Spinal cord (tissue), 10 donors: Measurements from ENCODE around the gene GHITM. TPM values are rescaled to one million over a fixed set of nuclear protein-coding genes. Genes with fewer than 3 reads are reported as not detected.
A peak's percentile ranks its signal among the peaks of the same experiment; 100 is the strongest.
"Not testable (repeated sequence)": the region's sequence is repeated elsewhere in the genome, so short reads cannot be mapped to it uniquely, and the experiment has no call there.

Experiments
- DNase-seq, 6 donors: peaks; one replicate each; pipeline versions ENCODE4 v3.0.0 to v3.0.0-alpha.2; 2013 to 2015; ENCODE audit warnings: low spot score in 6 of 6, low read depth in 4 of 6
- H3K27ac ChIP-seq: one replicate; pipeline ENCODE4 v1.5.1; 2013; ENCODE audit warnings: low read depth, low read length, control low read depth
- H3K27me3 ChIP-seq: one replicate; pipeline ENCODE4 v1.6.1; 2013; ENCODE audit warnings: low read length; ENCODE audit not compliant: control insufficient read depth, insufficient read depth
- H3K36me3 ChIP-seq: one replicate; pipeline ENCODE4 v1.6.1; 2013; ENCODE audit warnings: low read length; ENCODE audit not compliant: control insufficient read depth, insufficient read depth
- H3K4me1 ChIP-seq: one replicate; pipeline ENCODE4 v1.6.1; 2013; ENCODE audit warnings: low read length; ENCODE audit not compliant: control insufficient read depth, insufficient read depth
- H3K4me3 ChIP-seq: one replicate; pipeline ENCODE4 v1.5.1; 2013; ENCODE audit warnings: low read depth, low read length, control low read depth
- H3K9me3 ChIP-seq: one replicate; pipeline ENCODE4 v1.6.1; 2013; ENCODE audit warnings: low read length; ENCODE audit not compliant: control insufficient read depth, insufficient read depth
- WGBS: methylation state at CpG from one replicate; pipeline ENCODE4 v1.1.5; 2013; ENCODE audit warnings: missing lambda C conversion rate; ENCODE audit not compliant: insufficient coverage; 5-methylcytosine and 5-hydroxymethylcytosine counted together
- polyA plus RNA-seq, 2 donors: library from polyadenylated mRNA; unstranded; fragments of 120-200 nt; gene quantifications; one replicate each; pipeline ENCODE4 v1.2.1, GENCODE V29; 2013; ENCODE audit not compliant: insufficient read length in 2 of 2
- total RNA-seq, 2 donors: library from RNA; depleted of rRNA in 1 of 2; stranded (reverse); fragments of 120-200 nt in 1 of 2; fragments of >200 nt in 1 of 2; gene quantifications; one replicate each; pipeline versions ENCODE4 v1.2.3 to v1.2.4, GENCODE V29; 2013 to 2014
- donor health status: healthy.

The GHITM gene
- total and polyA plus RNA-seq, 4 donors, result 144 to 204 (median 175) TPM

DNA sequence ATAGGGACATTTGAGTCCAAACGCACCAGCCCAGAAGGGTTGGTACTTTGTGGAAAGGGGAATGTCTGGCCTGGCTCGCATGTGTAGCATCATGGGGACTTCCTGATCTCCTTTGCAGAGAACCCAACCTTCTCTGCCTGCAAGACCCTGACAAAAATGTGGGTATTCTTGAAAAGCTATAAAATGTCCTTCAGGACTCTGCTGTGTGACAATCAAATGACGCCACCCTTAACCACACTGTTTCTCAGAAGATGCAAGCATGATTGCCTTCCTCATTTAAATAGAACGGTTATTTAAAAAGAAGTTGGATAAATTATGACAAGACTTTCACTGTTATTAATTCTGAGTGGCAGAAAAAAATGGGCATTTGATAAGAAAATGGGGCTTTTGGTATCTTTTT lies 19.2 kb downstream of the GHITM start:
- no peak overlapping the region for H3K27ac ChIP-seq
- WGBS, result 60% methylated on average over 1 of the region's 4 CpGs
- no peaks in the 10 kb centered on the region for H3K27me3 ChIP-seq
- no peak overlapping the region for H3K4me3 ChIP-seq
- H3K9me3 ChIP-seq, result no peaks in the 10 kb centered on the region
- no peaks in the 10 kb centered on the region for H3K4me1 ChIP-seq
- no peak for DNase-seq
- H3K36me3 ChIP-seq, result peaks cover 6% of the 10 kb centered on the region

DNA sequence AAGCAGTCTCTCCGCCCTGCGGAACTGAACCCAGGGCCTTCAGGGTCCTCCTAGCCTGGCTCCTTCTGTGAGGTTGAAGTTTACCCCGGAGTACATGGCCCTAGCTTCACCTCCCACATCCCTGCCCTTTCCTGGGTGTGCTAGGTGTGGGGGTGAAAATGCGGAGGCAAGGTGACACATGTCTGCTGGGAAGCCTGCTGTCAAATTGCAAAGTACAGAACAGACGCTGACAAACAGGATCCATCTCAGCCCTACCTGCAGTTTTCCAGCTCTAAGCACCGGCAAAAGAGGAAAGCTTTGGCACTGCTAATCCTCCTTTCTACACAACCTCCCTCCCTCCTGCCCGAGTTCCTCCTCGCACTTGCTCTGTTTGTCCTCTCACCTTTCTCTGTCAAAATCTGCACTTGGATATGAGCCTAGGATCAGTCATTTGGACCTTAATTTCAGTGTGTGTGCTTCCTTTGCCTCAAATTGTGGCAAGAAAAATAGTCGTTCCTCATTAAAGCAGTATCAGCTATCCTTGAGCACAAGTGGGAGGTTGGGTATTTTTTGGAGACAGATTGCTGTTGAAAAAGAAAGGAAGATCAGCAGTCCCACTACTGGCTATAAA lies 19.9 kb downstream of the GHITM start:
- no peaks in the 10 kb centered on the region for H3K4me1 ChIP-seq
- no peaks in the 10 kb centered on the region for H3K27me3 ChIP-seq
- H3K27ac ChIP-seq, result no peak overlapping the region
- WGBS, result 36% methylated on average over 5 of the region's 9 CpGs
- H3K4me3 ChIP-seq, result no peak overlapping the region
- peak in 1 of 6 donors; percentile 81 for DNase-seq
- peaks cover 4% of the 10 kb centered on the region for H3K36me3 ChIP-seq
- H3K9me3 ChIP-seq, result no peaks in the 10 kb centered on the region

DNA sequence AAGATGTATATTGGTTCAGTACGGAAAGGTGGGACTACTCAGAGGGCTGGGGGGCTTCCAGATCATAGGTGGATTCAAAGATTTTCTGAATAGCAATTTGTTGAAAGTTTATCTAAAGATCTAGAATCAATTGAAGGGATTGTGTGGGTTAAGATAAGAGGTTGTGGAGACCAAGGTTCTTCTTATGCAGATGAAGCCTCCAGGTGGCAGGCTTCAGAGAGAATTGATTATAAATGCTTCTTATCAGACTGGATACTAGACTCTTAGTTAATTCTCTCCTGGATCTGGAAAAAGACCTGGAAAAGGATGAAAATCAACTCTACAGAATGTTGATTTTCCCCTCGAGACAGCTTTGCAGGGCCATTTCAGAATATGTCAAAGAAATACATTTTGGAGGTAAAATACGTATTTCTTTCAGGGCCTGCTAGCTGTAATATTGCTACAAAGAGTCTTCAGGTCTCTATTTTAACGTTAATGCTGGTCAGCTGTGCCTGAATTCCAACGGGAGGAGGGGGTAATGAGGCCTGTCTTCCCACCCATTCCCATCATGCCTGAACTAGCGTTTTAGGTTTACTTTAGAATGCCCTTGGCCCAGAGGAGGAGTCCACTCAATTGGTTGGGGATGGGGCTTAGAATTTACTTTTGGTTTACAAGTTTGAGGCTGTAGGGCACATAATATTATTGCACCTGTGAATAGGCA lies 21.5 kb downstream of the GHITM start:
- no peak overlapping the region for H3K27ac ChIP-seq
- no peaks in the 10 kb centered on the region for H3K27me3 ChIP-seq
- DNase-seq, result no peak
- no peaks in the 10 kb centered on the region for H3K4me1 ChIP-seq
- no peaks in the 10 kb centered on the region for H3K36me3 ChIP-seq
- WGBS, result 76% methylated on average over 1 of the region's 6 CpGs
- no peak overlapping the region for H3K4me3 ChIP-seq
- H3K9me3 ChIP-seq, result no peaks in the 10 kb centered on the region

DNA sequence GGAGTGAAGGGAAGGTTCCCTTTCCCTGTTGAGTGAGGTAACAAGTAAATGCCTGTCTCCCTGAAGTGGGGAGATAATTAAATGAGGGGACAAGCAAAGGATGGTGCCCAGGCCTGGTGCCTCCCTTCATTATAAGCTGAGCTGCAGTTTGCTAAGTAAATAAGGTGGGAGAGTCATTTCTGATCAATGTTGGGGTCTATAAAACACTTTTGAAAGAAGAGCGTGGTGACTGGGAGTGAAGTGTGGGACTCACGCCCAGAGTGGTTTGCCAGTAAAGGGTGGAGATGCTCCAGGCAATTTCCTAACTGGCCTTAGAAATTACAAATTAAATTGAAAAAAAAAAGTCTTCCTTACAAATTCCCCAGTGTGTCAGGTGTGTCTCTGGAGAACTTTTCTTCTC lies 24.7 kb downstream of the GHITM start:
- WGBS, result no CpG with 5 or more reads among the region's 2 CpGs
- no peaks in the 10 kb centered on the region for H3K36me3 ChIP-seq
- H3K9me3 ChIP-seq, result no peaks in the 10 kb centered on the region
- DNase-seq, result no peak
- no peak overlapping the region for H3K27ac ChIP-seq
- no peaks in the 10 kb centered on the region for H3K27me3 ChIP-seq
- no peaks in the 10 kb centered on the region for H3K4me1 ChIP-seq
- no peak overlapping the region for H3K4me3 ChIP-seq

DNA sequence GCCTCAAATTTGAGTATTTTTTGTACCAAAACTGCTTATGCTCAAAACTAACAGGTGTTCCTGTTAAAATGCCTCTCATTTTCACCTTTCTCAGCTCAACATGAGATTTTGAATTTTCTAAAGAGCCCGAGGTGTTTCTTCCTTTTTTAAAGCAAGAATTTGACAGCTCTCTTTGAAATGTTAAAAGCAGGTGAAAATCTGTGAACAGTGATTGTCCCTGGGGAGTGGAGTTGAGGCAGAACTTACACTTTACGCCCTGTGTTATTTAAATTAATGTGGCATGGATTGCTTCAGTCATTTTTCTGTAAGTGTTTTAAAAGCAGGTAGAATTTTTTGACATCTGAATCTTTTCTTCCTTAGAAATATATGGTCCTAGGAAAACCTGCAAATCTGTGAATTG lies 25.1 kb downstream of the GHITM start:
- Histone ChIP-seq H3K27ac (no peak overlapping the region), H3K27me3 (no peaks in the 10 kb centered on the region), H3K36me3 (no peaks in the 10 kb centered on the region), H3K4me1 (no peaks in the 10 kb centered on the region), H3K9me3 (no peaks in the 10 kb centered on the region), H3K4me3 (no peak overlapping the region)
- WGBS, result 50% methylated on average over 2 of the region's 2 CpGs
- DNase-seq, result no peak

DNA sequence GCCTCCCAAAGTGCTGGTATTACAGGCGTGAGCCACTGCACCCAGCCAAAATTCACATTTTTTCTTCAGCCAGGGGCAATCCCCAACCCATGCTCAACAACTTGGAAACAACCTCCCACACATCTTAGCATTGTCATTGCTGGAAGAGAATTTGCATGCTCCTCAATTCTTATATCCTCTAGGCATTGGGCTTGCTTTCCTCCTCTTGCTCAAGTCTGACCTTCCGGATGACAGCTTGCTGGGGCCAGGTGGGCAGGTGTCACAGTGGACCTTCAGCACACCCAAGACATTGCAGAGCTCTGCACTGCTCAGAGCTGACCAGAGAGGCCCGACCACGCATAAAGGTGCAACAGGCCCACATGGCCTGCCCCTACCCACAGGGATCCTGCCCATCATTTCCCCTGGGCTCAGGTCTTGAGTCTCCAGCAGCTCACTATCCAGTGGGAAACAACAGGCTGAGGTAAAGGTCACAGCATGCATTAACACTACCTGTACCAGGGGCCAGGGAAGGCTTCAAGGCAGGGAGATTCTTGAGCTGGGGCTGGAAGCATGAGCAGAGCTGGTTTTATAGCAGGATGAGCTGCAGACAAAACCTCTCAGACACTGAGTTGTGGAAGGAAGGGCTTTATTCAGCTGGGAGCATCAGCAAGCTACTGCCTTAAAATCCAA lies 27.4 kb downstream of the GHITM start:
- H3K9me3 ChIP-seq, result no peaks in the 10 kb centered on the region
- 94% methylated on average over 4 of the region's 4 CpGs for WGBS
- no peaks in the 10 kb centered on the region for H3K27me3 ChIP-seq

DNA sequence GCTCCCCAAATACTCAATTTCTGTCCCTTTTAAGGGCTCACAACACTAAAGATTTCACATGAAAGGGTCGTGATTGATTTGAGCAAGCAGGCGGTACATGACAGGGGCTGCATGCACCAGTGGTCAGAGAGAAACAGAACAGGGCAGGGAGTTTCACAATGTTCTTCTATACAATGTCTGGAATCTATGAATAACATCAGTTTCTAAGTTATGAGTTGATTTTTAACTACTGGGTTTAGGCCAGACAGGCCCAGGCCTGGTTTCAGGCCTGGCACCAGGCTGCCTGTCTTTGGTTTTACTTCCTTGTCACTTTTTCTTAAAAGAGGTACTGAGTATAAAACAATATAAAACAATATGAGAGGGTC lies 28.0 kb downstream of the GHITM start:
- H3K36me3 ChIP-seq, H3K4me3 ChIP-seq, H3K4me1 ChIP-seq, H3K9me3 ChIP-seq, H3K27me3 ChIP-seq, DNase-seq, H3K27ac ChIP-seq: not testable (repeated sequence)
- no CpG with 5 or more reads among the region's 2 CpGs for WGBS

More for the DNA sequence above, 27.4 kb downstream of the GHITM start:
- H3K4me3 ChIP-seq, result no peak overlapping the region
- no peak overlapping the region for H3K27ac ChIP-seq
- peaks cover 2% of the 10 kb centered on the region for H3K4me1 ChIP-seq
- no peaks in the 10 kb centered on the region for H3K36me3 ChIP-seq
- DNase-seq, result no peak

DNA sequence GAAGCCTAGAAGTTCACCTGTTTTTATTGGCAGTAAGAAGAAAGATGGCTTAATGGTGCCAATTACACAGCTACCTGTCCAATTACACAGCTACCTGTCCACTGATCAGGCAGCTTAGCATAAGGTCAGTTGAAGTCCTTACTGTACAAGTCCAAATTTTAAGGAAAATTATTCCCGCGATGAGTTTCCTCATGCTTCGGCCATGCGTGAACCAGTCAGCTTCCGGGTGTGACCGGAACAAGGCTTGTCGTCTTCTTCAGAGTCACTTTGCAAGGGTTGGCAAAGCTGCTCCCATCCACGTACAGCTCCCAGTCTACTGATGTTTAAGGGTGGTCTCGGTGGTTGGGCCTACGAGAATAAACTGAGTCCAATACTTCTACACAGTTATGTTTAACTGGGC lies 29.1 kb downstream of the GHITM start:
- H3K4me3 ChIP-seq, H3K27me3 ChIP-seq, H3K36me3 ChIP-seq, H3K9me3 ChIP-seq, DNase-seq, H3K4me1 ChIP-seq, H3K27ac ChIP-seq: not testable (repeated sequence)
- WGBS, result 98% methylated on average over 7 of the region's 10 CpGs

DNA sequence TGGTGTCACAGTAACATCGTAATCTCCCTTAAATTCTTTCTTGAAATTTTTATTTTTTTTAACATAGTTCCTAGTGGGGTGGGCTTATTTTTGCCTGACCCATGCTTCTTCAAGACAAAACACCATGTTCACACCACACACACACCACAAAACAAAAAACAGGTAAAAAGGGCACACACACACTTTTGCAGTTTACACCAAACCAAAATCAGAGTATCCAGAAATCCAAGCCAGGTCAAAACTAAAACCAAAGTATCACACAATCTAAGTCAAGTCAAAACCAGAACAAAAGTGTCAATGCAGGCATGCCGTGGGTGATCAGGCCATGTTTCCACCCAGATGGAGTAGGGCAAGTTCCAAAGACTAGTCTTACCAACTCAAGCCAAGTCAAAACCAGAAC lies 31.9 kb downstream of the GHITM start:
- not testable (repeated sequence) for DNase-seq, H3K27ac ChIP-seq, H3K4me3 ChIP-seq, H3K4me1 ChIP-seq, H3K9me3 ChIP-seq, H3K36me3 ChIP-seq, H3K27me3 ChIP-seq
- WGBS, result 78% methylated on average over 1 of the region's 2 CpGs
